ENCODE results near the gene CAPN12. TPM values are rescaled to one million over a fixed set of nuclear protein-coding genes. Genes with fewer than 3 reads are reported as not detected.

CAPN12 gene
- total and polyA plus RNA-seq, 12 donors = 0.15 to 3.6 (median 0.63) TPM

DNA sequence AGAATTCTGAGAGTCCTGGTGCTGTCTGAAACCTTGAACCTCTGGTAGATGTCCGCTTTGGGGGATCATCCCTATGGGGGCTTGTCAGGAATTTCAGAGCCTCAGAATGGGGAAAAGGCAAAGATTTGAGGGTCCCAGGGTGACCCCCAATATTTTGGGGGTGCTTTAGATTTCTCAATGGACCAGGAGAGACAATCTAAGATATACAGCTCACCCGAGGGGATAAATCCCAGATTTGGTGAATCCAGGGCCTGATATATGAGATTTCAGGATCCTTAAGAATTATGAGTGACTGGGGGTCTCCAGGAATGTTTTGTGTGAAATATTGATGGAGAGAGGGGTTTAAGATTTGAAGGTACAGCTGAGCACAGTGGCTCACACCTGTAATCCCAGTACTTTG, 3.3 kb downstream of the CAPN12 start:
- Histone ChIP-seq H3K4me1 (peaks cover 0 to 13% (median 4%) of the 10 kb centered on the region in 9 donors), H3K27ac (no peak overlapping the region), H3K27me3 (no peaks in the 10 kb centered on the region), H3K36me3 (no peaks in the 10 kb centered on the region), H3K9me3 (no peaks in the 10 kb centered on the region), H3K4me3 (no peak overlapping the region)
- ATAC-seq = no peak
- DNase-seq = no peak
- 95 to 96% methylated on average over 2 of the region's 2 CpGs for WGBS, 2 donors
- TF ChIP-seq, protein P1, sequence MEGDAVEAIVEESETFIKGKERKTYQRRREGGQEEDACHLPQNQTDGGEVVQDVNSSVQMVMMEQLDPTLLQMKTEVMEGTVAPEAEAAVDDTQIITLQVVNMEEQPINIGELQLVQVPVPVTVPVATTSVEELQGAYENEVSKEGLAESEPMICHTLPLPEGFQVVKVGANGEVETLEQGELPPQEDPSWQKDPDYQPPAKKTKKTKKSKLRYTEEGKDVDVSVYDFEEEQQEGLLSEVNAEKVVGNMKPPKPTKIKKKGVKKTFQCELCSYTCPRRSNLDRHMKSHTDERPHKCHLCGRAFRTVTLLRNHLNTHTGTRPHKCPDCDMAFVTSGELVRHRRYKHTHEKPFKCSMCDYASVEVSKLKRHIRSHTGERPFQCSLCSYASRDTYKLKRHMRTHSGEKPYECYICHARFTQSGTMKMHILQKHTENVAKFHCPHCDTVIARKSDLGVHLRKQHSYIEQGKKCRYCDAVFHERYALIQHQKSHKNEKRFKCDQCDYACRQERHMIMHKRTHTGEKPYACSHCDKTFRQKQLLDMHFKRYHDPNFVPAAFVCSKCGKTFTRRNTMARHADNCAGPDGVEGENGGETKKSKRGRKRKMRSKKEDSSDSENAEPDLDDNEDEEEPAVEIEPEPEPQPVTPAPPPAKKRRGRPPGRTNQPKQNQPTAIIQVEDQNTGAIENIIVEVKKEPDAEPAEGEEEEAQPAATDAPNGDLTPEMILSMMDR (IDR thresholded peaks at IDR 0.05) = no peak
- intact Hi-C loops (cut with DNase I) = no loop called here

GRCh38 chr19:38740257-38740592, 4.0 kb downstream of the CAPN12 start:
- H3K4me1 ChIP-seq = peaks cover 0 to 15% (median 5%) of the 10 kb centered on the region in 9 donors
- H3K4me3 ChIP-seq = no peak overlapping the region
- H3K36me3 ChIP-seq = no peaks in the 10 kb centered on the region
- ATAC-seq (no peak), DNase-seq (no peak)
- no peak overlapping the region for H3K27ac ChIP-seq
- WGBS, 2 donors = 88 to 94% methylated on average over 9 of the region's 9 CpGs
- TF ChIP-seq, protein P1 (IDR thresholded peaks at IDR 0.05) = no peak
- H3K9me3 ChIP-seq = no peaks in the 10 kb centered on the region
- no peaks in the 10 kb centered on the region for H3K27me3 ChIP-seq
- intact Hi-C loops (cut with DNase I) = no loop called here

GRCh38 chr19:38739440-38740256, 4.6 kb downstream of the CAPN12 start:
- TF ChIP-seq, protein P1 (IDR thresholded peaks at IDR 0.05) = no peak
- intact Hi-C loops (cut with DNase I) = loop anchor here in 4 of 10 donors (10.0 kb wide), 3 partner anchors 105 to 195 kb away; partner anchors contain the start of genes HNRNPL (in 1 of the 4), MRPS12 (in 1 of the 4) and SARS2 (in 1 of the 4)
- DNase-seq (no peak), ATAC-seq (no peak)
- 85 to 89% methylated on average over 16 of the region's 16 CpGs for WGBS, 2 donors
- H3K27me3 ChIP-seq = no peaks in the 10 kb centered on the region
- H3K4me3 ChIP-seq = no peak overlapping the region
- no peaks in the 10 kb centered on the region for H3K36me3 ChIP-seq
- no peaks in the 10 kb centered on the region for H3K9me3 ChIP-seq
- H3K4me1 ChIP-seq = peaks cover 0 to 18% (median 6%) of the 10 kb centered on the region in 9 donors
- no peak overlapping the region for H3K27ac ChIP-seq

DNA sequence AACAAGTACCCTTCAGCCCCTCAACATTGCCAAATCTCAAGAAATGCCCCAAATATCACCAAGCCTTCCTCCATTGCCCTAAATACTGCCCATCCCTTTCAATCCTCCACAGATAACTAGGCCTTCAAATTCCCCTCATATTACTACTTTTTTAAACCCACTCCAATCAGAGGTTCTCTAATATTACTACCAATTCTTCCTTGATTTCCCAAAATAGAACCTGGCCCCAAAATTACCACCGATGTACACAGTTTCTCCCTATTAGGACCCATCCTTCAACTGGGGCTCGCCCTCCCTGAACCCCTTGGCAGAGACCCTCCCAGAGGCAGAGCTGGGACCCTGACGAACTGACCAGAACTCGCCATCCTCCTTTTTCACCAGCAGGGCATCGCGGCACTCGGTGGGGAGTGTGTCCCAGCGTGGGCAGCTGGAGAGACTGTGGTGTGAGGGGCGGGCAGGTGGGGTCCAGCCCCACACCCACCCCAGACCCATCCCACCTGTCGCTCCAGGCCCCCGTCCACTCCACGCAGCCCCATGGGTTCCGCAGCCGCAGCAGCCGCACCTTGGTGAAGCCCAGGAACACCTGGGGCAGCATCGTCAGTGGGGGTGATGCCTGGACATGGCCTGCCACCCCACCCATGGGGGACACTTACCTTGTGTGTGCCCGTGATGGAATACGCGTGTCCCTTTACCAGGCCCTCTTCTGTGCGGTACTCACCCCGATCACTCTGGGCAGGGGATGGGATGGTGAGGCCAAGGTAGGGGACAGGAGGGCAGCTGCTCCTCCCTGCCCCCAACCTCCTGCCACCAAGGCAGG, 6.1 kb downstream of the CAPN12 start:
- H3K9me3 ChIP-seq = no peaks in the 10 kb centered on the region
- no peak overlapping the region for H3K27ac ChIP-seq
- TF ChIP-seq, protein P1 (IDR thresholded peaks at IDR 0.05) = no peak
- H3K36me3 ChIP-seq = no peaks in the 10 kb centered on the region
- DNase-seq (no peak), ATAC-seq (no peak)
- peaks cover 0 to 29% (median 12%) of the 10 kb centered on the region in 9 donors for H3K4me1 ChIP-seq
- no peaks in the 10 kb centered on the region for H3K27me3 ChIP-seq
- H3K4me3 ChIP-seq = no peak overlapping the region
- WGBS, 2 donors = 96 to 97% methylated on average over 21 of the region's 21 CpGs
- intact Hi-C loops (cut with DNase I) = loop anchor here in 4 of 10 donors (10.0 kb wide), 3 partner anchors 107 to 197 kb away; partner anchors contain the start of genes HNRNPL (in 1 of the 4), MRPS12 (in 1 of the 4) and SARS2 (in 1 of the 4)

All from heart right ventricle (tissue), 16 donors.